ENCODE data around the gene RNU2-63P.
"Not testable (repeated sequence)": the region's sequence is repeated elsewhere in the genome, so short reads cannot be mapped to it uniquely, and the experiment has no call there.

The RNU2-63P gene

GRCh38 chr2:88016086-88016959 lies at the start of gene RNU2-63P:
RNU2-63P (minus strand) TSS chr2:88016547.
- peak; percentile 81 to 84 for DNase-seq

GRCh38 chr2:88061295-88061694 lies 44.9 kb upstream of the RNU2-63P start:
- DNase-seq, result no peak

- DNase-seq, result no peak
These were observed 44.5 kb upstream of the RNU2-63P start for GRCh38 chr2:88060907-88061275.

- DNase-seq, result peak; percentile 46 to 57
These were observed 43.9 kb upstream of the RNU2-63P start for GRCh38 chr2:88059979-88060906.

GRCh38 chr2:88058191-88058590 lies 41.8 kb upstream of the RNU2-63P start:
- DNase-seq, result no peak

- DNase-seq, result no peak
These were observed 41.1 kb upstream of the RNU2-63P start for GRCh38 chr2:88057437-88057844.

GRCh38 chr2:88055371-88056128 lies 39.2 kb upstream of the RNU2-63P start, which contains the start of gene KRCC1:
KRCC1 (minus strand) TSS chr2:88055783; CDS start chr2:88028563, 27,220 bp downstream.
- peak; percentile 89 to 92 for DNase-seq

- peak in 1 of 2 experiments; percentile 38 for DNase-seq
These were observed 38.5 kb upstream of the RNU2-63P start for GRCh38 chr2:88054782-88055370.

- DNase-seq, result no peak
These were observed 37.8 kb upstream of the RNU2-63P start for GRCh38 chr2:88053934-88054781.

- DNase-seq, result peak; percentile 29 to 51
These were observed 36.9 kb upstream of the RNU2-63P start for GRCh38 chr2:88053296-88053695.

- DNase-seq, result no peak
These were observed 35.4 kb upstream of the RNU2-63P start for GRCh38 chr2:88051792-88052191.

- DNase-seq, result no peak
These were observed 33.3 kb upstream of the RNU2-63P start for GRCh38 chr2:88049622-88050021.

GRCh38 chr2:88048541-88048940 lies 32.2 kb upstream of the RNU2-63P start:
- no peak for DNase-seq

GRCh38 chr2:88045561-88045960 lies 29.2 kb upstream of the RNU2-63P start:
- not testable (repeated sequence) for DNase-seq

GRCh38 chr2:88042476-88042875 lies 26.1 kb upstream of the RNU2-63P start:
- no peak for DNase-seq

- DNase-seq, result no peak
These were observed 22.1 kb upstream of the RNU2-63P start for GRCh38 chr2:88038263-88039105.

GRCh38 chr2:88036606-88037005 lies 20.3 kb upstream of the RNU2-63P start:
- DNase-seq, result peak; percentile 29 to 43

- DNase-seq, result no peak
These were observed 19.8 kb upstream of the RNU2-63P start for GRCh38 chr2:88036182-88036581.

- no peak for DNase-seq
These were observed 15.8 kb upstream of the RNU2-63P start for GRCh38 chr2:88032070-88032702.

- DNase-seq, result no peak
These were observed 12.6 kb upstream of the RNU2-63P start for GRCh38 chr2:88028931-88029330.
